OCI-LY1 (cell line): ENCODE results near the gene ADCY9.

ENCODE experiments used
- EZH2 ChIP-seq: fragments of 200-600 bp; sonication (generic), shearing (Covaris generic); IDR thresholded peaks from 2 replicates; pipeline ENCODE4 v1.8.0; 2017; ENCODE audit warnings: borderline replicate concordance, mixed run types, mild to moderate bottlenecking, antibody characterized with exemption, low read length, moderate library complexity, mixed read lengths
- TF ChIP-seq, protein P1 (sequence below): fragments of 200-600 bp; sonication (generic), shearing (Covaris generic); IDR thresholded peaks from 2 replicates; pipeline ENCODE4 v1.5.1; 2017; ENCODE audit warnings: mild to moderate bottlenecking, antibody characterized with exemption, low read length, moderate library complexity, mixed read lengths

- TF ChIP-seq, protein P1, sequence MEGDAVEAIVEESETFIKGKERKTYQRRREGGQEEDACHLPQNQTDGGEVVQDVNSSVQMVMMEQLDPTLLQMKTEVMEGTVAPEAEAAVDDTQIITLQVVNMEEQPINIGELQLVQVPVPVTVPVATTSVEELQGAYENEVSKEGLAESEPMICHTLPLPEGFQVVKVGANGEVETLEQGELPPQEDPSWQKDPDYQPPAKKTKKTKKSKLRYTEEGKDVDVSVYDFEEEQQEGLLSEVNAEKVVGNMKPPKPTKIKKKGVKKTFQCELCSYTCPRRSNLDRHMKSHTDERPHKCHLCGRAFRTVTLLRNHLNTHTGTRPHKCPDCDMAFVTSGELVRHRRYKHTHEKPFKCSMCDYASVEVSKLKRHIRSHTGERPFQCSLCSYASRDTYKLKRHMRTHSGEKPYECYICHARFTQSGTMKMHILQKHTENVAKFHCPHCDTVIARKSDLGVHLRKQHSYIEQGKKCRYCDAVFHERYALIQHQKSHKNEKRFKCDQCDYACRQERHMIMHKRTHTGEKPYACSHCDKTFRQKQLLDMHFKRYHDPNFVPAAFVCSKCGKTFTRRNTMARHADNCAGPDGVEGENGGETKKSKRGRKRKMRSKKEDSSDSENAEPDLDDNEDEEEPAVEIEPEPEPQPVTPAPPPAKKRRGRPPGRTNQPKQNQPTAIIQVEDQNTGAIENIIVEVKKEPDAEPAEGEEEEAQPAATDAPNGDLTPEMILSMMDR: no peak
- no peak for TF ChIP-seq EZH2
Measured at GRCh38 chr16:4089251-4089810, 26.9 kb downstream of the ADCY9 start.
